HG03039 (cell line): ENCODE results near the gene WNT5B.

ENCODE experiments used
- ATAC-seq: cut with Tn5 transposase; IDR thresholded peaks from one replicate; pipeline ENCODE4 v1.9.1; 2021; ENCODE audit warnings: mild to moderate bottlenecking, moderate library complexity; ENCODE audit not compliant: unreplicated experiment

The WNT5B gene

DNA sequence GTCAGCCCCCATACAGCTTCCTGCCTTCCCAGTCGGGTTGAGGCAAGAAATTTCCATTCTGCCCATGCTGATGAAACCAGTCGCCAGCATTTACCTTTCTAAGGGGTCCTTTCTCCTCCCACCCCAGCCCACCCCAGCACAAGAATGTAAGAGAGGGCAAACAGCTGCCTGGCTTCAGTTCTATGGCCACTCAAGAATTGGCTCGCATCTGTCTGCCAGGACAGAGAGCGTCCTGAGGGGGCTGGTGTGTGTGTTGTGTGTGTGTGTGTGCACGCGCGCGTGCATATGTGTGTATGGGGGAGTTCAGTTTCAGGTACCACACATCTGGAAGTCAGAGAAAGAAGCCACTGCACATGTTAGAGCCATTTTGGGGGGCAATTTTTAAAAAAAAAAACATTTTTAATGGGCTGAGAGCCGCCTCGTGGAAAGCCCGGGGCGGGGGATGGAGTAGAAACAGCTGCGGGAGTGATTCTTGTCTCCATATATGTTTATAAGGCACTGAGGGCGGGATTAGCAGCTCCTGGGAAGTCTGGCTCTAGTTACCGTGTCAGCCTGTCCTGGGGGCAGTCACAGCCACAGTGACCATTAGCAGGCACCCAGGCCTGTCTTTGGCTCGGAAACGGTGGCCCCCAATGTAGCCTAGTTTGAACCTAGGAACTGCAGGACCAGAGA, at the start of gene WNT5B:
Gene WNT5B, plus strand, starts transcription at position 566 of the 672 bp plus-strand sequence. CDS start 2,124 bp downstream, outside the sequence.
- ATAC-seq = no peak

DNA sequence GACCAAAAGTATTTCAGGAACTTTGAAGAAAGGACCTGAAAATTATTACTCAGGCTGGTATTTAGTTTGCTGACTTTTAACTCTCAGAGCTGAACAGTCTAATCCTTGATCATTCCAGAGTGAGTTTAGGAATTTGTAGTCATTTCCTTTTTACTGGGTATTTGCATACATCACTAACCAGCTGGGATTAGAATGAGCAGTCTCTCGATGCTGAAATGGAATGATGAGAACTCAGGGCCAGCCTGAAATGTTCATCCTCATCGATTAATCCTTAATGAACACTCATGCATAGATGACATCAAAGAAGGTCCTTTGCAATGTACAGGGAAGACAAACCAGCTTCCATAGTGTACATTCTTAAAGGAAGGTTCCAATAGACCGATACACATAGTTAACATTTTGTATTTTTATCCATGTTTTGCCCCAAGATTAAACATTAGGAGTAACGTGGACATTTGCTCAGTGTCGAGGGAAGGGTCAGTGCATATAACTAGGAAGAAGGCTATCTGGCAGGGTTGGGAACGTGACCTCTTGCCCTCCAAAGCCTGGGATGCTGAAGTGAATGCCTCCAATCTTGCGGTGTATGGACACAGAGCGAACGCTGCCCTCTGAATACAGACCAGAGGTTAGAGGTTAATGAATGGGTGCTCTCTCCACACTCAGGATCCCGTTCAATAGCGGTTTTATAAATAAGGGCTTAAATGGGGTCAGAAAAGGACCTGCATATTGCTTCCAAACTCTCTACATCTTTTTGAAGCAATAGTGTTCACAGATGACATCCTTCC, 49.2 kb upstream of the WNT5B start:
- no peak for ATAC-seq

DNA sequence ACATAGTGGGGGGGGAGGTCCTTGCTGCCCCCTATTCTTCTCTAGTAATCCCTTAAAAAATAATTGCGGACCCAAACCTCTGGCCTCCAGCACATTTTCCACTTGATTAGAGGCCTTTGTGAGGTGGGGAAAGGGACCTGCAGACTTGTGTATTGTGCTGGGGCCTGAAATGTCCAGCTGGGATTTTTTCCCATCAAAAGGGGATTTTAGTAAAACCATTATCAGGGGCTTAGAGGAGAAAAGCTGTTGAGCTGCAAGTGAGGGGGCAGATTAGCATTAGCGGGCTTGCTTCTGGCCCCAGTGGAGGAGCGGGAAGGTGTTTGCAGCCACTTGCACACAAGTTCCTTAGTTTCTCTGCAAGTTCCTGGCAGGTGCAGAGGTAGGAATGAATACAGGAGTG, 48.5 kb upstream of the WNT5B start:
- ATAC-seq = no peak

DNA sequence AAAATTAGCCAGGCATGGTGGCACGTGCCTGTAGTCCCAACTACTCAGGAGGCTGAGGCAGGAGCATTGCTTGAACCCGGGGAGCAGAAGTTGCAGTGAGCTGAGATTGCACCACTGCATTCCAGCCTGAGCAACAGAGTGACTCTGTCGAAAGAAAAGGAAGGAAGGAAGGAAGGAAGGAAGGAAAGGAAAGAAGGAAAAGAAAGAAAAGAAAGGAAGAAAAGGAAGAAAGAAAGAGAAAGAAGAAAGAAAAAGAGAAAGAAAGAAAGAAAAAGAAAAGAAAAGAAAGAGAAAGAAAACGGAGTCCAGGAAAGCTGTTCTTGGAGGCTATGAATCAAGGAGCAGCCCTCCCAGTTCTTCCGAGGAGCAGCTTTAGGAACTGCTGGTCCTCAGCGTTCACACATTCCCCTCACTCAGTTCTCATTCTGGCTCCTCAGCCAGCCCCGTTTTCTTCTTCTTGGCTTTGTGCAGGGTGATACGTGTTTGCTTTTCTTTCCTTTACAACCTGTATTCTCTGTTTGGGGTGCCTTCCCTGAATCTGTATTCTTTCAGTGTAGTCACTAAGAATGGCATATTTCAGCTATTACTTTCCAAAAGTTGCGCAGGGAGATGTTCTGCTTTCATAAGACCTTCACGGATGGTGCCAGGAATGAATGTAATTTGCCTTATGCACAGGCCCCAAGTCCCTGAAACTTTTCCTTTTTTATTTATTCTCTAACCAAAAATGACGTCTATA, 46.9 kb upstream of the WNT5B start:
- ATAC-seq = no peak

DNA sequence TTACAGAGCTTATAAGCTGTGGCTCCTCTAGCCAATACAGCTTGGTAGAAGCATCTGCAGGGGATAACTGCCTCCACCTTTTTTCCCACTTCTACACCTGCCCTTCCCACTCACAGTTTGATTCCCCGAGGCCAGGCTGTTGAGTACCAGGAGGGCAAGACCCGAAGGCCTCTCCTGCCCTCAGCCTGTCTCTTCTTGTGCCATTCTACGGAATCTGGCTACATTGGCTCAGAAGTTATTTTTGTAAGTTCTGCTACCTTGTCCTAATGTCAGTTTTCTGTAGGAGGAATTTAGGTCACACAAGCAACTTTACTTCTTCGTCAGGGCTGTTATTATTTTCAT, 46.4 kb upstream of the WNT5B start:
- no peak for ATAC-seq

DNA sequence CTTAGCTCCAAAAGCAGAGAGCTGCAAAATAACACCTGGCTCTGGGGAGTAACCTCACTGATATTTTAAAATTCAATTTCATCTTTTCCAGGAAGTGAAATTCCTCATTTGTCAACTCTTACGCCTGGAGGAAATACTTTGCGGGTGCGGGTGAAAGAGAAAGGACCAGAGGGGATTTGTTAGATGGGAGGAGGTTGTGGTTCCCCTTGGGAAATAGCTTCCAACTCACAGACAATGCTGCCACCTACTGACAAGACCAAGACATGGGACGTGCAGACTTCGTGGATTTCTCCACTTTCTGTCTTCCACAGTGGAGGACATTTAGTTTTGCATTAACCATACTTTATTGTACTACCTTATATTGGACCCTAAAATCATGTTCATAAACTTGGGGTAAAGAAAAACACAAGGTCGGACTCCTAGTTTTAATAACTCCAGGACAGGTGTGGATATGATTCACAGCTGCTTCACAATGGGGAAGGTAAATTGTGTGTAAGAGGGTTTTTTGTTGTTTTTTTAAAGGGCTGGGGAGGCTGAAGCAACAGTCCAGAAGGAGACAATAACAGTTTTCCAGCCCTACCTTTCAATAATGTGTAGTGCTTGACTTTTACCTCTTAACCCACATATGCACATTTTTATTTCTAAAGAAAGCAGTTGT, 45.5 kb upstream of the WNT5B start:
- peak; percentile 62 for ATAC-seq

DNA sequence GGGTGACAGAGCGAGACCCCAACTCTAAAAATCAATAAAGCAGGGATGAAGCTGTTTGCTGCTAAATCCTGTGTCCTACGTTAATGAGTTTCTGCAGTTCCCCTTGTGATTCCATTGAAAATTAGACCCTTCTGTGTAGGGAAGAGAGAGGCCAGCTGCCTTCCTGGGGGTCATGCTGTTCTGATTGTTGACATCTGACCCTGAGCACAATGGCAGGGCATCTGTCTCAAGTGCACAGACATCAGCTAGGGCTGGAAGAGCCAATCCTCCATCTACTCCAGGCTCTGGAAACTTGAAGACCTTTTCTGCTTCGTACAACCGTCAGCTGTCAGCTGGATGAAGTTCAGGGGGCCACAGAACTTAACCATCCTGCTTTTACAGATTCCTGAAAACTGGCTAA, 44.7 kb upstream of the WNT5B start:
- ATAC-seq = no peak

DNA sequence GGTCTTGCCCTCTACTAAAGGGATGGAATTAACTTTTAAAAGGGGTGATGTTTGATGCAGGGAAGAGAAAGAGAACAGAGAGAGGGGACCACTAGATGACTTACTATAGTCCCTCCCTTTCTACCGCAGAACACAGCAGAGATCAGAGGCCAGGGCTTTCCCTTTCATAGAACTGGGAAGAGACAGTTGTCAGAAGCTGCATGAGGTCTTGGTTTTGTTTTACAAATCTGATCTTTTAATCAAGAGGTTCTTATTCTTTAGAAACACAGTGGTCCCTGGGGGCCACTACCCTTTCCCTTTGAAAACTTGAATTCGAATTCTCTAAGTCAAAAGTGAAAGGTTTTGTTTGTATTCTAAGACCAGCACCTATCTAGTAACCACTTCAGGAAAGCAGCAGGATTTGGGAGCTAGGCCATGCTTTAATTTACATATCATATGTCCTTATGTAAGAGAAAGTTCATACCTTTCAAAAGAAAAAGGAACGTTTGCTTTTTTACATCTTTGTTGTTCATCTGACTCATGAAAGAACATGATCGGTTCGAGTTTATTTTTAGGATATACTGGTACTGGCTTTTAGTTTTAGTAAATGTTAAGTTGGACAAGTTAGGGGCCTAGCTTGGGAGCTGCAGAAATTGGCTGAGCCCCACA, 41.0 kb upstream of the WNT5B start:
- no peak for ATAC-seq

DNA sequence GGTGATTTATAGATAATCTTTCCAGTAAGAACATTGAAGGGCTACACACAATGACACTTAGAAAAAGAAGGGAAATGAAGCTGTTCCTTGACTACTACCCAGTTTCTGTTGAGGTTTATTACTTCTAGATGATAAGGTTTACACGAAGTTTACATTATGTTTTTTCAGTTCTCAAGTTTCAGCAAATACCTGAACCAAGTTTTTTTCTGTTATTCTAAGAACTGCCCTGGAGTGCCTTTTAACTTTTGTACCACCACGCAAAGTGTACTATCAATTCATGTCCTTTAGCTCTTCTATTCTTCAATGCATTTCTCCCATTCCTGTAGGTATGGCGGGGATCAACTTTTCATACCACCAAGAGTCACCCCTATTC, 40.5 kb upstream of the WNT5B start:
- no peak for ATAC-seq

DNA sequence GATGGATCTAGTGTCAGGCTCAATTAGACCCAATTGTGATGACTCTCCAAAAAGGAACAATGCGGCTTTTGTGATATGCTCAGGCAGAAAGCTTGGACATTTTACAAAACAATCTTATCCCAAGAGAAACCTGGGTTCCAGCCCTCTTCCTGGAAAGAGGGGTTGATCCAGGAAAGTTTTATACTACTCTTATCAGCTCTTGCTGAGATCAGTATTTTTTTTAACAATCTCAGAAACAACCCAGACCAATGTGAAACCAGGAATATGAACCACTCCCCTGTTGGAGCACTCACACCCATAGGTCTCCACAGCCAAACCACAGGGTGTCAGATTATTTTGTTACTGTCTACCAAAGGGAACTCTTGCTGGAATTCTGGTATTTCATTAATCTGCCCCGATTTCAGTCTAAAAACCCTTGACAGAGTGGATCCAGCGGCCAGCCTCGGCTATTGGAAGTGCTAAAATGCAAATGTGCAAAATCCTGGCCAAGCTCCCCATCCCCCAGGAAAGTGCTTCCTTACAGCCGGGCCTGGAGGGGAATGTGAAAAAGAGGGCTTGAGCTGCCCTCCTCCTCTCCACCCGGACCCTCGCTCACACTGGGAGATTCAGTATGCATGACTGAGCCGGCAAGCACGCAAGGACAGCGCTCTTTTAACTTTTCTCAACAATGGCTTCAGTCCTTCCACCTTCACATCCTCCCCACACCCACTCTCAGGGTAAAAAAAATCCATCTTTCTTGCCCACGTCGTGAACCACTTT, 38.6 kb upstream of the WNT5B start:
- ATAC-seq = no peak

DNA sequence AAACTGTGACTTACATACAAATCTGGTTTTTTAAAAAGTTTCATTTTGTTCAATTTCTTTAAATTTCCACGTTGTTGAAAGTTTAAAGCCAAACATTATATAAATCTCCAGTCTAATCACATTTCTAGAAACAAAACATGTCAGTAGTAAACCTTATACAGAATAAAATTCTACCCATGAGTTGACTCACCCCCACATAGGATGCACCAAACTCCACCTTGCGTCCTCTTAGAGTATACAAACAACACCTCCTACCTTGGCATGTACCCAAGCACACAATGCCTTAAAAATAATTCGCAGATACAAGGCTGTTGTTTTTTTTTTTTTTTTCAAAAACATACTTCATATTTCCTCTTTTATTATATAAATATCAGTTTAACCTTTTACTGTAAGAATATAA, 38.0 kb upstream of the WNT5B start:
- no peak for ATAC-seq

DNA sequence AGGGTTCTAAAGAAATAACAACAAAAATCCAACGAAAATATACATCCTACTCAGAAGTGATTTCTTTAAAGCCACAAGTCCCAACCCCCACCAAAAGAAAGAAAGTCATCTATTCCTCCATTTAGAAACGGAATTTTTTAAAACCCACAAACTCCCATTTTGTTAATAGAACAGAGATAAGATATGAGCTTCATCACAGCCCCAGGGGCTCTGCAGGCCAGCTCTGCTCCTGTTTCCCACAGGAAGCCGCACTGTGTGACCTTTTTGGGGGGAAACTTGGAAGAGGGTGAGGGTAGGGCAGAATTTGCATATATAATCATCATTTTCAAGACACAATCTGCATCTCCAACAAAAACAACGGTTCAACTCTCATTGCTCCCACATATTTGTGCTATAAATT, 37.5 kb upstream of the WNT5B start:
- ATAC-seq = no peak

DNA sequence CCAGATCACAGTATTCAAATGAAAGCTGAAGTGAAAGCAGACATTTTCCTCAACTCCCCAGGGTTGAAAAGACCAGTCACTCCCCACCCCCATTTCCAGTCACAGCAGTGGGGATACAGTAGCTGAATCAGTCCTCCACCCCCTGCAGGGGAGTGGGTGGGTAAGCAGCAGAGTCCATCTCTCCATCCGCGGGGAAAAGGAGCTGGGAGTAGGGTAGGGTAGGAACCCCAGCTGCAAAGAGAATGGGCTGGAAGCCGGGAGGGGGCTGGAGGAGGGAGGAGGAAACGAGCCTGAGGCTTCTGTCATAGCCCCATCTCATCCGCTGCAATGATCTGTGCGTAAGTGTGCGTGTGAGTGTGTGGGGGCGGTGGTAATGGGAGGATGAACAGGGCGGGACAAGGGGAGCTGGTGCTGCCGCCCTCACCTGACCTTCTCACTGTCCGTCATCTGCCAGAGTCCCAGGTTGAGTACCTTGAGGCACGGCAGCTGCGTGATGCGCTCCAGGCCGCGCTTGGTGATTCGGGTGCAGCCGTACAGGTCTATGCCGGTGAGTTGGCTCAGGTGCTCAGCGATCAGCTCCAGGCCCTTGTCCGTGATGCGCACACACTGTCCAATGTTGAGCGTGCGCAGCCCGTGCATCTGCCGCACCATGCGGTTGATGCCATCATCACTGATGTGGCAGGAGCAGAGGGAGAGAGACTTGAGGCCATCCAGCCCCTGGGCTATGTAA, 36.4 kb upstream of the WNT5B start:
- no peak for ATAC-seq

DNA sequence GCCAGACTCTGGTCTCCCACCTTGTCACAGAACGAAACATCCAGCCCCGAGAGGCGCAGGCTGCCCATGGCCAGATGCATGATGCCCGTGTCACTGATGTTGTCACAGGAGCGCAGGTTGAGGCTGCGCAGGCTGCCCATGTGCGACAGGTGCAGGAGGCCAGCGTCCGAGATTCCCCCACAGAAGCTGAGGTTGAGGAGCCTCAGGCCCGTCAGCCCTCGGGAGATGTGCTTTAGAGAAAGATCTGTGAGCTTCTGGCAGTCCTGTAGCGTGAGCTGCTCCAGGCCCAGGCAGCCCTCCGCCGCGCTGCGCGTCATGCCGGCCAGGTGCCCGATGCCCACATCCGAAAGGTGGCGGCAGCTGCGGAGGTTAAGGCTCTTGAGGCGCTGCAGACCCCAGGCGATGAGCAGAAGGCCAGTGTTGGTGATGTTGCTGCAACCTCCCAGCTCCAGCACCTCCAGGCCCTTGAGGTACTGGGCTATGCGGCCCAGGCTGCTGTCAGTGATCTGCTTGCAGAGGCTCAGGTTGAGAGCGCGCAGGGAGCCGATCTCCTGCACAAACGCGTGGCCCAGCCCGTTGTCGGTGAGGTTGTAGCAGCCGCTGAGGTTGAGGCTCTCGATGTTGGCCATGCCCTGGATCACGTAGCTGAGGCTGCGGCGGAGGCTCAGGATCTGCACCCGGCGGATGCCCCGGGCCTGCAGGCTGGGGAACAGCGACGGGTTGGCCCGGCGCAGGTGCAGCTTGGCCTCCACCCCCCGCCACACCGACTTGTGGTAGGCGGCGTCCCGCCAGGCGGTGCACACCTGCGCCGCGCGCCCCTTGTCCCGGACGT, 35.6 kb upstream of the WNT5B start:
- ATAC-seq = peak; percentile 24

DNA sequence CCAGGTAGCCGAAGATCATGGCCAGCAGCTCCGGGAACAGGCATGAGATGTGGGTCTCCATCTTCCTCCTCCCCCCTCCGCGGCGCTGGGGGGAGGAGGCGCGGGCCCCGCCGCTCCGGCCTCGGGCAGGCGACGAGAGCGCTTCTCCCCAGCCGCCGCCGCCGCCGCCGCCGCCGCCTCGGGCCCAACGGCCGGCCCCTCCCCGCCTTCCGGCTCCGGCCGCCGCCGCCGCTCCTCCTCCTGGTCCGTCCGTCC, 35.1 kb upstream of the WNT5B start:
- no peak for ATAC-seq

DNA sequence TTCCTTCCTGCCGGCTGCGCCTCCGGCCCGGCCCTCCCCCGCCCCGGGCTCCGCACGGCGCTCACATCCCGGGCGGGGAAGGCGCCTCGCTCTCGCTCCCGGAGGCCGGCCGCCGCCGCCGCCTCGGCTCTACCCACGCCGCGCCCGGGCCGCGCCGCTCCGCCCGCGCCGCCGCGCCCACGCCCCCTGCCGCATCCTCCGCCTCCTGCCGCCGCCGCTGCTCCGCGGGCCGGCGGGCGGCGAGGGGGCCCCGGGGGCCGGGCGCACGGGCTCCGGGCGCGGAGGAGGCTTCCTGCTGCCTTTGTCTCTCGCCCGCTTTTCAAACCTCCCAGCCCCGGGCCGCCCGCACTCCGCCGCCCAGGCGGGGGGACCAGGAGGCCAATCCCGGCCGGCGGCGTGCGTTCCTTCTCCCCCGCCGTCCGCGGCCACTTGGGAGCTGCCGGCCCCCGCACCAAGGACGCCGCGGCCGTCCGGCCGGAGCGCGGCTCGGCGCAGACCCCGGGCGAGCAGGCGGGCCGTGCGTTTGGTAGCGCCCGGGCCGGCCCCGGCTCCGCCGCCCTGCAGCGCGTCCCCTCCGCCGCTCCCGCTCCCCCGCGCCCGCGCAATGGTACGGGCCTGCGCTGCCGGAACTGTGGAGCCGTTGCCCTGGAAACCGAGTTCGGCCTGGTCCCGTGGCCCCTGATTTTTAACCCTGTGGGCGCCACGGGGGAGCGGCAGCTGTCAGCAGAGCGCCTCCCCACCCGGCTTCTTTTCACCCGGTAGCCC, 34.6 kb upstream of the WNT5B start, which contains the start of gene FBXL14:
Gene FBXL14, minus strand, starts transcription at position 321 of the 765 bp plus-strand sequence. CDS start 515 bp downstream, outside the sequence.
- ATAC-seq = peak; percentile 43

DNA sequence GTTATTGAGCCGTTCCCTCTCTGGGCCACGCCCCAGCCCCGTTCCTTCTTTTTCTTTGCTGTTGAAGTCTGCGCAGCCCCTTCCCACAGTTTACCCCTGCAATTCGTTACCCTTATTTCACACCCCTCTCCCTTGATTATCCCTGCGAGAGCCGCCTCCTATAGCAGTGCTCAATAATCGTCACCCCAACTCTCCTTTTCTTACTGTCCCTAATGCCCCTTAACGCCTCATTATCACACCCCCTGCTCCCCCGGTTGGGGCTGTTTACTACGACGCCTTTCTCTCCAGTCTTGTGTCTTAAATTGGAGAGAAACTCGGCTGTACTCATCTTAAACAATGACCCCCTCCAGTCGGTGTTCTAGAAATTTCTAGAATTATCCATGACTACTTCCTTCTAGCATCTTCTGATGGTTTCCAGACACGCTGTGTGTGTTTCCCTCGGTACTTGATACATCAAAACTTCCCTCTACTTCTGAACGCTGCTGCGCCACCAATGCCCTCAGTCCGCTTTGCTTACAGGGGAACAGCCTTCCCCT, 33.9 kb upstream of the WNT5B start:
- ATAC-seq = no peak
